SK-N-SH treated with all-trans-retinoic acid at 6 μM for 48 hours (cell line): ENCODE data around the gene NRF1.
A peak's percentile ranks its signal among the peaks of the same experiment; 100 is the strongest.

Experiments
- CSRNP3 ChIP-seq: fragments of 250-450 bp; sonication (Bioruptor Pico); IDR thresholded peaks from 2 replicates; pipeline ENCODE4 v1.5.1; 2021; ENCODE audit warnings: mild to moderate bottlenecking, moderate library complexity
- GLIS3 ChIP-seq: fragments of 250-450 bp; sonication (Bioruptor Pico); IDR thresholded peaks from 2 replicates; pipeline ENCODE4 v1.5.0; 2020; ENCODE audit warnings: mild to moderate bottlenecking, moderate library complexity
- ISL1 ChIP-seq: fragments of 250-450 bp; sonication (Bioruptor Pico); IDR thresholded peaks from 2 replicates; pipeline ENCODE4 v2.1.2; 2022; ENCODE audit warnings: mild to moderate bottlenecking, moderate library complexity
- PATZ1 ChIP-seq: fragments of 250-450 bp; sonication (Bioruptor Pico); IDR thresholded peaks from 2 replicates; pipeline ENCODE4 v1.8.0; 2020; ENCODE audit warnings: mild to moderate bottlenecking, moderate library complexity, borderline replicate concordance
- RARB ChIP-seq: fragments of 250-450 bp; sonication (Bioruptor Pico); IDR thresholded peaks from 2 replicates; pipeline ENCODE4 v1.8.0; 2021; ENCODE audit warnings: mild to moderate bottlenecking, moderate library complexity
- TOX ChIP-seq: fragments of 250-450 bp; sonication (Bioruptor Pico); IDR thresholded peaks from 2 replicates; pipeline ENCODE4 v1.8.0; 2021; ENCODE audit warnings: mild to moderate bottlenecking, moderate library complexity, borderline replicate concordance

GRCh38 chr7:129746857-129747529 is 135.5 kb downstream of the NRF1 start:
- TF ChIP-seq ISL1 (CRISPR knock-in tag) (peak; percentile 71; the same call in 1 of the 2 replicates), RARB (CRISPR knock-in tag) (no peak), CSRNP3 (CRISPR knock-in tag) (no peak), GLIS3 (CRISPR knock-in tag) (no peak), TOX (no peak), PATZ1 (CRISPR knock-in tag) (no peak)
